Esophagus muscularis mucosa (tissue), 4 donors: ENCODE measurements around the gene OR6S1. TPM values are rescaled to one million over a fixed set of nuclear protein-coding genes. Genes with fewer than 3 reads are reported as not detected.

Experiments used
- DNase-seq: peaks from one replicate; pipeline ENCODE4 v3.0.0-alpha.2; 2017; ENCODE audit errors: extremely low spot score
- H3K27ac ChIP-seq, 4 donors: fragments of 200-600 bp; sonication (generic); replicated peaks in 1 of 4; 1 replicate in 3 of 4; 2 replicates in 1 of 4; pipeline ENCODE4 v1.5.1; 2016 to 2019; ENCODE audit warnings: mild to moderate bottlenecking in 1 of 4
- H3K27me3 ChIP-seq, 4 donors: fragments of 200-600 bp; sonication (generic); one replicate each; pipeline versions ENCODE4 v1.5.1 to v1.6.0; 2016 to 2019
- H3K36me3 ChIP-seq, 4 donors: fragments of 200-600 bp; sonication (generic); one replicate each; pipeline ENCODE4 v1.5.1; 2016 to 2019
- H3K4me1 ChIP-seq, 4 donors: fragments of 200-600 bp; sonication (generic); one replicate each; pipeline ENCODE4 v1.5.1; 2016 to 2019
- H3K4me3 ChIP-seq, 4 donors: fragments of 200-600 bp; sonication (generic); 1 replicate in 2 of 4; 2 replicates in 2 of 4; pipeline ENCODE4 v1.5.1; 2016 to 2019; ENCODE audit warnings: mild to moderate bottlenecking in 4 of 4, moderate library complexity in 1 of 4
- H3K9me3 ChIP-seq, 4 donors: fragments of 200-600 bp; sonication (generic); 1 replicate in 3 of 4; 2 replicates in 1 of 4; pipeline ENCODE4 v1.5.1; 2016 to 2019
- EP300 ChIP-seq: sonication (generic); formaldehyde crosslinking; IDR thresholded peaks from one replicate; pipeline ENCODE4 v1.6.1; 2017; ENCODE audit warnings: antibody characterized with exemption
- POLR2A ChIP-seq: fragments of 450-650 bp; IDR thresholded peaks from one replicate; pipeline ENCODE4 v1.6.1; 2017; ENCODE audit warnings: antibody characterized with exemption, moderate library complexity, mild to moderate bottlenecking, low read depth
- POLR2AphosphoS5 ChIP-seq, 2 donors: sonication (generic); formaldehyde crosslinking; IDR thresholded peaks; one replicate each; pipeline ENCODE4 v1.6.1; 2017; ENCODE audit warnings: antibody characterized with exemption in 2 of 2
- whole genome bisulfite sequencing: methylation state at CpG from one replicate; pipeline ENCODE4 v1.1.5; 2018; 5-methylcytosine and 5-hydroxymethylcytosine counted together
- intact Hi-C: fragments of 100-400 bp; cut with DNase I; formaldehyde crosslinking; loops from one replicate; pipeline ENCODE4 v1.15.1; 2023
- total RNA-seq, 4 donors: library from RNA; depleted of rRNA; stranded (reverse); fragments of >200 nt; gene quantifications; one replicate each; pipeline versions ENCODE4 v1.1.0 to v1.2.1, GENCODE V29; 2016
- TF ChIP-seq, protein P1 (sequence below), 3 experiments: fragments of 200-600 bp in 2 of 3; fragments of 450-650 bp in 1 of 3; sonication (generic) in 2 of 3; IDR thresholded peaks; one replicate each; pipeline ENCODE4 v1.5.1; 2017 to 2019; ENCODE audit warnings: antibody characterized with exemption in 3 of 3, mild to moderate bottlenecking in 2 of 3, moderate library complexity in 1 of 3

The OR6S1 gene
- total RNA-seq, 4 donors from 2014 or later: not detected

DNA sequence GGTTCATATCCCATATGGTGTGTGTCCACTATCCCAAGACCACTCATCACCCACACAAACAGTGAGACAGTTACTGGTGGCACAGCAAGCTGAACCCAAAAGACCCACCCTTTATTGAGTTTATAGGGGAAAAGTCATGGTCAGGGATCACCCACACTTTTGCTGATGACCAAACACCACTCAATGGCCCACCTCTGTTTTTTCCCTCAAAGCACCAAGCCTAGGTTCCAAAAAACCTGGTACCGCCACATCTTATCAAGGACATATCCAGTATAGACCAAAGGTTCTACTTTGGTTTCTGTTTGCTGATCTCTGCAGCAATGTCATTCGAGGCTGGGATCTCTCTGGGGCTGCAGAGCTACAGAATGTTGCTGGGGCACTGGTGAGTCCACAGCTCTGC is 19.7 kb upstream of the OR6S1 start:
- no peaks in the 10 kb centered on the region for H3K9me3 ChIP-seq
- no peak overlapping the region for H3K4me3 ChIP-seq
- WGBS: 78% methylated on average over 2 of the region's 2 CpGs
- no peak overlapping the region for H3K27ac ChIP-seq
- intact Hi-C loops: no loop called here
- peaks cover 0 to 99% (median 46%) of the 10 kb centered on the region in 4 donors for H3K27me3 ChIP-seq
- peaks cover 4 to 20% (median 12%) of the 10 kb centered on the region in 4 donors for H3K4me1 ChIP-seq
- no peak for TF ChIP-seq EP300
- TF ChIP-seq, protein P1, sequence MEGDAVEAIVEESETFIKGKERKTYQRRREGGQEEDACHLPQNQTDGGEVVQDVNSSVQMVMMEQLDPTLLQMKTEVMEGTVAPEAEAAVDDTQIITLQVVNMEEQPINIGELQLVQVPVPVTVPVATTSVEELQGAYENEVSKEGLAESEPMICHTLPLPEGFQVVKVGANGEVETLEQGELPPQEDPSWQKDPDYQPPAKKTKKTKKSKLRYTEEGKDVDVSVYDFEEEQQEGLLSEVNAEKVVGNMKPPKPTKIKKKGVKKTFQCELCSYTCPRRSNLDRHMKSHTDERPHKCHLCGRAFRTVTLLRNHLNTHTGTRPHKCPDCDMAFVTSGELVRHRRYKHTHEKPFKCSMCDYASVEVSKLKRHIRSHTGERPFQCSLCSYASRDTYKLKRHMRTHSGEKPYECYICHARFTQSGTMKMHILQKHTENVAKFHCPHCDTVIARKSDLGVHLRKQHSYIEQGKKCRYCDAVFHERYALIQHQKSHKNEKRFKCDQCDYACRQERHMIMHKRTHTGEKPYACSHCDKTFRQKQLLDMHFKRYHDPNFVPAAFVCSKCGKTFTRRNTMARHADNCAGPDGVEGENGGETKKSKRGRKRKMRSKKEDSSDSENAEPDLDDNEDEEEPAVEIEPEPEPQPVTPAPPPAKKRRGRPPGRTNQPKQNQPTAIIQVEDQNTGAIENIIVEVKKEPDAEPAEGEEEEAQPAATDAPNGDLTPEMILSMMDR (IDR thresholded peaks at IDR 0.05): no peak
- TF ChIP-seq POLR2AphosphoS5 (IDR thresholded peaks at IDR 0.05): no peak
- no peak for TF ChIP-seq POLR2A
- H3K36me3 ChIP-seq: no peaks in the 10 kb centered on the region
- peak; percentile 57 for DNase-seq

DNA sequence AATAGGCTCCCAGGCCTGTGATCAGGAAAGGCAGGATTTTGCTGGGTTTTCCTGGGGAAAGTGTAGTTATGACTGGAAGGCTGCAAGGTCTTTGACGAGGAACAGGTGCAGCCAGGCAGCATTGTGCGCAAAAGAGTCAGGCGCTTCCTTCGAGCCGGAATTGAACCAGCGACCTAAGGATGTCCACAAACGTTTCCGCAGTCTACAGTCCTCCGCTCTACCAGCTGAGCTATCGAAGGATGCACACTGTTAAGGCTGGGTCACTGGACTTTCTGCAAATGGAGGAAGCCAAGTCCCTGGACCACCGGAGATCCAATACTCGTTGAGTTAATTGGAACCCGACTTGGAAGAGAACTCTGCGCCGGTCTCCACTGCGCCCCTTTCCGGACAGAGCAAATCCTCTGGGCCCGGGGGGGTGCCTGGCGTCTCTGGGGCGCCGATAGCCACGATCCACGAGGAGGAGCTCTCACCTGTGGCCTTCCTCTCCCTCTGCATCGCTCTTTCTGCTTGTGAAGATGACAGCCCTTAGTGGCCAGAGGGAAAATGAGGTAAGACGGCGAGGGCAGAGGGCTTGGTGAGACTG is 18.4 kb upstream of the OR6S1 start:
- H3K27me3 ChIP-seq: peaks cover 0 to 97% (median 55%) of the 10 kb centered on the region in 4 donors
- intact Hi-C loops: no loop called here
- TF ChIP-seq, protein P1 (IDR thresholded peaks at IDR 0.05): no peak

DNA sequence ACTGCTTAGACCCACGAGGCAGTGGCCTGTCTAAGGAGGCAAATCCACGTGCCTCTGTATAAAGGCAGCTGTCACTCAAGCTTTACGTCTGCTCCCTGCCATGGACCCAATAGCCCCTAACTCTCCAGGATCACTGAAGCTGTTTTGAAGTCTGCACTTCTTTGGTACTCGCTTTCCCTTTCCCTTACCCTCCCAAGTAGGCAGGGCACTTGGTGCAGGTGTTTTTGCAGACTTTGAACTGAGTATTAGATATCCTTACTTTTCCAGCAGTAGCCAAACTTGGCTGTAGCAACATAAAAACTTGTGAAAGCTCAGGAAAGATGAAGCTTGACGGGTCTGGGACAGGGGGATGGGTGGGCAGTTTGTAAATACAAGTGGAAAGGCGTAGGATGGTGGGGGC is 17.8 kb upstream of the OR6S1 start:
- Histone ChIP-seq H3K4me1 (peaks cover 4 to 20% (median 12%) of the 10 kb centered on the region in 4 donors), H3K27ac (no peak overlapping the region), H3K9me3 (no peaks in the 10 kb centered on the region), H3K36me3 (no peaks in the 10 kb centered on the region), H3K27me3 (peaks cover 0 to 92% (median 52%) of the 10 kb centered on the region in 4 donors), H3K4me3 (no peak overlapping the region)
- WGBS: 61% methylated on average over 6 of the region's 6 CpGs
- DNase-seq: no peak
- TF ChIP-seq, protein P1 (IDR thresholded peaks at IDR 0.05): no peak
- no peak for TF ChIP-seq POLR2AphosphoS5 (IDR thresholded peaks at IDR 0.05)
- intact Hi-C loops: no loop called here

More for the DNA sequence above, 18.4 kb upstream of the OR6S1 start:
- WGBS: 32% methylated on average over 18 of the region's 26 CpGs
- no peaks in the 10 kb centered on the region for H3K36me3 ChIP-seq
- H3K9me3 ChIP-seq: no peaks in the 10 kb centered on the region
- no peak for DNase-seq
- H3K4me1 ChIP-seq: peaks cover 4 to 20% (median 12%) of the 10 kb centered on the region in 4 donors
- no peak overlapping the region for H3K27ac ChIP-seq
- no peak overlapping the region for H3K4me3 ChIP-seq

DNA sequence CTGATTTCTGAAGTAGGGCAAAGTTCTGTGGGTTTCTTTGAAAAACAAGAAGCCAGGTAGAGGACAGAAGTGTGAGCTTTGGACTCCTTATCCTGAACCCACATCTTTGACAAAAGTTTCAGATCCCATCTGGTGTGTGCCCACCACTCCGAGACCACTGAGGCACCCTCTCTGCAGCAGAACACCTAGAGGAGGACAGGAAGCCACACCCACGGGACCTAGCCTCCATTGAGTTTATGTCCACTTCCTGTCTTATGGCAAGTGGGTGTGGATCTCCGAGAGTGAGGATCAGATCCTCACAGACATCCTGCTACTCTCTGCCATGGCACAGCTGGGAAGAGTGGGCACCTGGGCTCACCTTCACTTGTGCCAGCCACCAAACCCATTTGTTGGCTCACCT is 16.8 kb upstream of the OR6S1 start:
- Histone ChIP-seq H3K4me3 (no peak overlapping the region), H3K9me3 (no peaks in the 10 kb centered on the region), H3K4me1 (peaks cover 0 to 12% (median 11%) of the 10 kb centered on the region in 4 donors), H3K27me3 (peaks cover 0 to 92% (median 57%) of the 10 kb centered on the region in 4 donors), H3K27ac (no peak overlapping the region), H3K36me3 (no peaks in the 10 kb centered on the region)
- 63% methylated on average over 1 of the region's 3 CpGs for WGBS
- TF ChIP-seq, protein P1 (IDR thresholded peaks at IDR 0.05): no peak
- TF ChIP-seq EP300: no peak
- TF ChIP-seq POLR2AphosphoS5 (IDR thresholded peaks at IDR 0.05): no peak
- TF ChIP-seq POLR2A: no peak
- peak; percentile 64 for DNase-seq
- intact Hi-C loops: no loop called here
